Pons (tissue), 1 donor: Measurements from ENCODE around the gene STAC.

Experiments
- DNase-seq: peaks from one replicate; pipeline ENCODE4 v3.0.0-alpha.2; 2016; ENCODE audit warnings: low spot score

STAC gene

GRCh38 chr3:36591959-36592358, 211.7 kb downstream of the STAC start:
- no peak for DNase-seq

DNA sequence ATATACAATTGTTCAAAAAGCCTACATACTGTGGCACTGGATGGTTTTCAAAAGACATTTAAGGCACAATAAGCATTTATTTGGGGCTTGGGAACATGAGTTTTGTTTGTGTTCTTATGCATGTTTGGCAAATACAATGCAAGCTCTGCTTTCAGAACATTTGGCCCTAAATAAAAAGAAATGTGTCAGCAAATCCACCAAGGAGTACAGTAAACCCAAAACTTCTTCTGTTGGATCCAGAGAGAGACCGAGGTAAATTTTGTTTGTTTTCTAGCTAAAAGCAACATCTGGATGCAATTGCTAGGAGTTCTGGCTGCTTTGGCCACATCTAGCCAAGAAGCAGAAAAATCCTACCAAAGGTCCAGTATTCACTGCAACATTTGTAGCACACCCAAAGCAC, 215.2 kb downstream of the STAC start:
- no peak for DNase-seq

- no peak for DNase-seq
Measured at GRCh38 chr3:36596419-36596818, 216.1 kb downstream of the STAC start.

GRCh38 chr3:36597422-36597821, 217.1 kb downstream of the STAC start:
- DNase-seq = no peak
